NCI-H526 treated with DMSO at 0.1 percent for 48 hours (cell line): Measurements from ENCODE around the gene NFATC1.

Experiments used
- DNase-seq: peaks from one replicate; lab custom pipeline; 2025; lab: John Stamatoyannopoulos, UW

Gene NFATC1

DNA sequence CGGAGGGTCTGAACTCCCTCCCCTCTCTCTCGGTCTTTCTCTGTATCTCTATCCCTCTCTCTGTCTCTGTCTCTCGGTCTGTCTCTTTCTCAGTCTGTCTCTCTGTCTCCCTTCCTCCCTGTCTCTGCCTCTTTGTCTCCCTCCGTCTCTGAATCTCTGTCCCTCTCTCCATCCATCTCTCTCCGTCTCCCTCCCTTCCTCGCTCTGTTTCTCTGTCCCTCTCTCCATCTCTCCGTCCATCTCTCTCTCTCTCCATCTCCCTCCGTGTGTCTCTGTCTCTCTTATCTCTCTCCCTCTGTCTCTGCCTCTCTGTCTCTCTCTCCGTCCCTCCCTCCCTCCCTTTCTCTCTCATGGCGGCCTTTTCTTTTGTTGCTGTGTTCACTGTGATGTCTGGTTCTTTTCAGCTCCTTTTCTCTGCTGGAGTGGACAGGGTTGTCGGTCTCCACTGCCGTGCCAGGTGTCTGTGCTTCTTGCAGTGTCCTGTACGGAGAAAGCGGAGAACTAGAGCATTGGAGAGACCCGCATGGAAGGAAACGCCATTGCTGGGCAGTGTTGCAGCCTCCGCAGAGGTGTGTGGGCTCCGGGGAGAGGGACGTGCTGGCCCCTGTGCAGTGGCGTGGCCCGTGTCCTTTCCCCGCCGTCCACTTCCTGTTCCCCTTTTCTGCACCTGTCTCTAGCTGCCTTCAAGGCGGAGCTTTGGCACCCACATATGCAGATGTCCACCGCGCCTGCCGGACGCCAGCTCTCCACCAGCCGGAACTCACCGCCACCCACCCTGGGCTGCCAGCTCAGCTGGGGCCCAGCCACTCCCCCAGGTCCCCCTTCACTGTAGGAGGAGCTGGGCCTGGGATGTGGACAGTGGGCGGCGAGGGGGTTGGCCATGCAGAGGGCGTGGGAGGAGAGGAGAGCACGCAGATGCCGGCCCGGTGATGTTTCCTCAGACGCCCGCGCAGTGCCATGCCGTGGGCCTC, 113.1 kb downstream of the NFATC1 start:
- DNase-seq = no peak

DNA sequence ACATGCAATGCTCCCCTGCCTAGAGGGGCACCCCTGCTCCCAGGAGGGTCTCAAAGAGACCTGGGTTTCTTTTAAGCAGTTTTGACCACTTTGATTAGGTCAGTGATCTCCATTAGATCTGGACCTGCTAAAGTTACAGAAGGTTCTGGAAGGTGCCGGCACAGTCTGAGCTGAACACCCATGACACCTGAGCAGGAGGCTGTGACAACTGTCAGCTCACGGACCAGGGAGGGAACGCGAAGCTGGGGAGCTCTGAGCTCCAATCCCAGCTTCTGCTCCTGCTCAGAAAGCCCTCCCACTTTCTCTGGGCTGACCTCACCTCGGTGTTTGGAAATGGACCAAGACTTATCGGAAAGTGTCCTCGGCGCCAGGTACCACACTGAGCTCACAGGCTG, 113.8 kb downstream of the NFATC1 start:
- DNase-seq = no peak

DNA sequence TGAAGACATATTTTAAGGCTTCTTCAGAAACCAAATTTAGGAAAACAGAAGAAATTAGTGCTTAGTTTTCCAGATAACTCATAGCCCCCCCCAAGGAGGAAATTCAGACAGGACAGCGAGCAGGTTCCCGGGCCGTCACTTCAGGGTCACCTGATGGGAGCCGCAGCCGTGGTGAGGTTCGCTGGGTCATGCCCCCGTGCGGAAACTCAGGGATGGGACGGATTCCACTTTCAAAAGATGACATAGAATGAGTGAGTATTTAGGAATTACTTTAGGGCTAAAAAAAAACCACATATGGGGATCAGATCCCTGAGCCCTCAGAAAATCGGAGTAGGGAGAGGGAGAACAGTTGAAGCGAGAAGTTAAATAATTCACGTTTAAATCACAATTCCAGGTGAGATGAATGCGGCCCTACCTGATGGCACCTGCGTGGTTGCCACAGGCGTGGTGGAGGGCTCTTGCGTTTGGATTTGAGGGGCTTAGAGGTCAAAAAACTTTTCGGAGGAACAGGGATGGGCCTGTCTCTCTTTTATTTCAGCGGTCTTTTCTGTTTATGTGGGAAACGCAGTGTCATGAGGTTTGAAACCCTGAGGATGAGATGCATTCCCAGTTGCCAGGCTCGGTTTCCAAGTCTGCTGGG, 114.4 kb downstream of the NFATC1 start:
- no peak for DNase-seq

DNA sequence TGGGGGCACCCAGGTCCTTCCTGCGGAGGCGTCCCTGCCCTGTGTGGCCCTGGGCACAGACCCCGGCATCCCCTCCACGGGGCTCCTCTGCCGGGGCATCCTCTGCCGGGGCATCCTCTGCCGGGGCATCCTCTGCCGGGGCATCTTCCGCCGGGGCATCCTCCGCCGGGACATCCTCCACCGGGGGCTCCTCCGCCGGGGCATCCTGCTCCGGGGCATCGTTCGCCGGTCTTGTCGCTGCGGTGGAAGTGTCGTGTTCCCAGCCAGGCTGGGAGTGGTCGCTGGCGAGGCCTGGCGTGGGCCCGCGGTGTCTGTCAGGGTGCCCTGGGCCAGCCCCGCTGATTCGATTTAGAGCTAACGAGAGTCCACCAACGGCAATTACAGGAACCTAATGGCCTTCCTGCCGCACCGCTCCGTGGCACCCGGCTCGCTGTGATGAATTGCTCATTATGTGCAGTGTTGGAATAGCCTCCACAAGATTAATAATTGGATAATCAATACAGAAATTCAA, 115.1 kb downstream of the NFATC1 start:
- no peak for DNase-seq

DNA sequence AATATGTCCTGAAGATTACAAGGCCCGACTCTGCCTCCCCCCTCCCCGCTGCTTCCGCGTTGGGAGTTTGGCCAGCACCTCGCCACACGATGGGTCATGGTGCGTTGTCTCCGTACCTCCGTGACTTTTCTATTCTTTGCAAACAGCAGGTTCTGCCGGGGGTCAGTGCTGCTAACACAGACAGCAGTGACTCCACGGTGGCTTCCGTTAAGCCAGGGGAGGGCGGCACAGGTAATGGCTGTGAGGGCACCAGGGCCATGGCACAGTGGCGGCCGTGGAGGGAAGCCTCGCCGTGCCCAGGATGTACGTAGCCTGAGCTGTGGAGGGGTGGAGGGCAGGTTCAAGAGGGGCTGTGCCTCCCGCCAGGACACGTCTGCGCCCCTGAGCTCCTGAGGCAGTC, 115.5 kb downstream of the NFATC1 start:
- DNase-seq = no peak

DNA sequence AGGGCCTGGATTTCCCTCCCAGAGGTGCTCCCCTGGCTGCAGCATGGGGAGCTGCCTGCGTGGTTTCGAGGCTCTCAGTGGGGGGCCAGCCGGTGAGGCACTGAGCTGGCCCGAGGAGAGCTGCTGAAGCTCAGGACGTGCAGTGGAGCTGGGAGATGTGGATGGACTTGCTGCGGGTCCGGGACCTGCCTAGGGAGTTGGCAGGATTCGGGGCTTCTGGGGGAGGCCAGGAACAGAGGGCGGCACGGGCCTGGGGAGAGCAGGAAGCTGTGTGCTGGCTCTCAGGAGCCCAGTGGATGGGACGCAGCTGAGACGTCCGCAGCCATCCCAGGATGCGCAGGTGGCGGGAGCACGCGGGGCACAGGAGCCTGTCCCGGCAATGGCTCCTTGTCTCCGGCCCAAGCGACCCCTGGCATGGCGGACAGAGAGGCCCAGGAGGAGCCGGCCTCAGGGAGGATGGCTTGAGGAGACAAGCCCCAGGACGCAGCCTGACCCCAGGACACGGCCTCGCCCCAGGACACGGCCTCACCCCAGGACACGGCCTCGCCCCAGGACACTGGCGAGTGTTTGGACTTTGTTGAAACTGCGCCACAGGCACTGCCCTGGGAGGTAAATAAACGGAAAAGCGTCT, 116.1 kb downstream of the NFATC1 start:
- no peak for DNase-seq

DNA sequence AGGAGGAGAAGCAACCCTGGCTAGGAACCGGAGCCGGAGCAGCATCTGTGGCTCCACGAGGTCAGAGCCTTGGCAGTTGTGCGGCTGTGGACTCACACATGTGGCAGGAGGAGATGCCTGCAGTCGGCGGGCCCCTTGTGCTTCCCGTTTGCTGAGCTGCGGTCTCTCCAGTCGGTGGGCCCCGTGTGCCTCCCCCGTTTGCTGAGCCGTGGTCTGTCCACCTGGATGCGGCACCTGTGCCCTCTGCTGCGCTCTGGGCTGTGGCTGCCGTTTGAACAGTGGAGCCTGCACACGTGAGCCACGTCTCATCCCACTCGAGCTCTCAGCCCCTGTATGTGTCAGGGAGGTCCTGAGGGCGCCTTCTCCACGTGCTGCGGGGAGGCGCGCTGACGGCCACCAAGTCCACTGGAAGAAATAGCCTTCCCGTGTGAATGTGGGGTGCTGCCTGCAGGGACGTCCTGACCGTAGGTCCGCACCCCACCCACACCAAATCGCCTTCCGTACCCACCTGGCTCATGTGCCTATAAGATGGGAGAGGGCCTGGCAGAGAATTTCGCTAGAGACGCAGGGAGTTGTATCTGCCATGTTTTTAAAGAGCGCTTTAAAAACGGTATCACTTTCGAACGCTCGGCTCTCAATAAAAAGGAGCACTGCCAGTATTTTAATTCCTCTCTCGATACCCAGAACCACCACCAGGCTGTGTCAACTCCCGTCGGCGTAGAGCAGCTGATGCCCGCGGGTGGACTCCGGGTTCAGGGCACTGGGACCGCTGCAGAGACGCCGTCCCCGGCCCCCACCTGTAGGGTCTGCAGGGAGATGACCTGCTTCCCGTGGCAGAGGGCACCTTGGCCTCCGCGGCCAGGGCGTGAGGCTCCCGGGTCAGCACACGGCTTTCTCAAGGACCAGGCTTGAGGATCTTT, 117.0 kb downstream of the NFATC1 start:
- no peak for DNase-seq

DNA sequence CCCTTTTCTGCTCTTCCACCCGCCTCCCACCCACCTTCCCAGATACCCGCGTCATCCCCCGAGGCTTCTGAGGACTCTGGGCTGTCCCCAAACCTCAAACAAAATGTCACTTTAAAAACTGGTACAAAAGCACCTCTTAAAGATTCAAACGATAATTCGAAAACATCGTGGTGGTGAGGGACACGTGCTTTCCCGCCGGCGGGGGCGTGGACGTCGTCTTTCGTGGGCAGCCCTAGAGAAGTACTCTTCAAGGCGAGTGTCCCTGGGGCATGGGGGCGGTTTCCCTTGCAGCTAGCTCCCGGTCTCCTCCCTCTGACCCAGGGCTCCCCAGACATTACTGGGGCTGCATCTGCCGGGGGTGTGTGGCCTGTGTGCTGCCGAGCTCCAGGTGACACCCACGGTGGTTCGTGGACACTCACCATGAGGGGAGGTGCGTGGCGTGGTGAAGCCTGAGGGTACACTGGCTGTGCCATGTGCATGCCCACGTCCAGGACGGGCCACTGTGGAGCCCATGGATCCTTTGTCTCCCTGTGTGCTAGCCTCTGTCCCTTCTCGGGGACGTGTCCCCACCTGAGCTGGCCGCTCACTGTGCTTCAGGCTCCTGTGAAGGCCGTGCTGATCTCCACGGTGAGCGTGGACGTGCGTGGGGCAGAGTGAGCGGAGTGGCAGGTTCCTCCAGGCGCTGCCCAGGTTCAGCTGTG, 117.8 kb downstream of the NFATC1 start:
- no peak for DNase-seq

DNA sequence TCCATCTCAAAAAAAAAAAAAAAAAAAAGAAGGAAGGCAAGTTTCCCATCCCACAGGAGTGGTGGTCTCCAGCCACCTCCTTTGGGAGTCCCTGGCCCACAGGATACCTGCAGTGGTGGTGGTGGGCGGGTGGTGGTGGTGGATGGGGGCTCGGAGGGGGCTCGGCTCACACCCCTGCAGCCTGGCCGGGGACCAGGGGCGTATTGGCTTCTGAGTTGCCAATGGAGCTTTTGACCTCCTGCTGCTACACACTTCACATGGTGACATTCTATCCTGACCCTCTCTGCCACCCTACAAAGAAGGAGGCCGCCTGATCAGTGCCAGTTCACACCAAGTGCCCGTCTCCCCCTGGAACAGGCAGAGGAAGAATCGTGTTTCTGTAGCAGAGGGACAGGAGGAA, 119.6 kb downstream of the NFATC1 start:
- no peak for DNase-seq

DNA sequence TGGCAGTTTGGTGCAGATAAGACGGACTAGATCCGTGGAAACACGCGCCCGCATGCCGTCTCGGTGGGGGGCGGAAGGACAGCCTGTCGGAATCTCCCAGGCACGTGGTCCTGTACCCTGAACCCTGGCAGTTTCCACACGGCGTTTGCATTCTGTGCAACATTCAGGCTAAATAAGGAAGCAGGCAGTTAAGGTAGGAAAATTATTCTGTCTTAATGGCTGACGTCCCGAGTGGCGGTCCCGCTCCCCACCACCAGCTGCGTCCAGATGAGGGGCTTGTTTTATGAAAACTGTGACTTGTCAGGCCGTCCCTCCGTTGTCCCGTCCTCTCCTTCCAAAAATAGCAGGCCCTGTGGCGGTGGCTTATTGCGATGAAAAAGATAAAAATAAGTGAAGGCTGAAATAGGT, 120.2 kb downstream of the NFATC1 start:
- no peak for DNase-seq

DNA sequence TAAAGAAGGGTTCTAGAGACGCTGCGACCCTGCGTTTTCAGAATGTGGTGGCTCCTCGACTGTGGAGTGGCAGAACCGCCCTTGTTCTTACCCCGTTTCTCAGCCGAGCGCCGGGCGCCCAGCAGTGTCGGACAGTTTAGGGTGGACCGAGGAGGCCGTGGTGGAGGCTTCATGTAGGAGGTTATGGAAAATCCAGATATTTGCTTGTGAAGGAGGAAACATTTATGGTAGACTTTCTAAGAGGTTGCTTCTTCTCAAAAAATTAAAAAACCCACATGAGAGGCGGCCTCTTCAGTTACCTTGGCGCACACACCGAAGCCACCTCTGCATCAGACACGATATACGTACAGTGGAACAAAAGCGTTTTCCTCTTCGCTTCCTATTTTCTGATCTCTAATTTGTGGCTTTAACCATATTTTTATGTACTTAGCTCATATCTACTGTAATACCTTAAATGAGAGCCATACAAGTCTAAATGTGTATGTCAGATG, 120.8 kb downstream of the NFATC1 start:
- no peak for DNase-seq

DNA sequence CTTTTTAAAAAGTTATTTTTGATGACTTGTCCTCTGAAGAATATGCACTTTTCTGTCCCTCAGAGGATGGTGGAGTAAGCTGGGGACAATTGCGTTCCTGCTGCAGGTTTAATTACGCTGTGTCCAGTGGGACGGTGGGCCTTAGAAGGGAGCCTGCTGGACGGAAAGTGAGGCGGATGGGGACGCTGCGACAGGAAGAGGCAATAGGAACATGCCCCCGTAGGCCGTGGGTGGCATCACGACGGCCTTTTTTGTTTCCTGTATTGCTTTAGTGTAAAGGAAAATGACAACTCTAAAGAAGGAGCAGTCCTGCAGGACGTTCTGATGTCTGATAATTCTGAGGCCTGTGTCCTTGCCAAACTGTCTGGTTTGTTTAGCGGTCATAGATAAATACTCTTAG, 121.6 kb downstream of the NFATC1 start:
- DNase-seq = no peak

DNA sequence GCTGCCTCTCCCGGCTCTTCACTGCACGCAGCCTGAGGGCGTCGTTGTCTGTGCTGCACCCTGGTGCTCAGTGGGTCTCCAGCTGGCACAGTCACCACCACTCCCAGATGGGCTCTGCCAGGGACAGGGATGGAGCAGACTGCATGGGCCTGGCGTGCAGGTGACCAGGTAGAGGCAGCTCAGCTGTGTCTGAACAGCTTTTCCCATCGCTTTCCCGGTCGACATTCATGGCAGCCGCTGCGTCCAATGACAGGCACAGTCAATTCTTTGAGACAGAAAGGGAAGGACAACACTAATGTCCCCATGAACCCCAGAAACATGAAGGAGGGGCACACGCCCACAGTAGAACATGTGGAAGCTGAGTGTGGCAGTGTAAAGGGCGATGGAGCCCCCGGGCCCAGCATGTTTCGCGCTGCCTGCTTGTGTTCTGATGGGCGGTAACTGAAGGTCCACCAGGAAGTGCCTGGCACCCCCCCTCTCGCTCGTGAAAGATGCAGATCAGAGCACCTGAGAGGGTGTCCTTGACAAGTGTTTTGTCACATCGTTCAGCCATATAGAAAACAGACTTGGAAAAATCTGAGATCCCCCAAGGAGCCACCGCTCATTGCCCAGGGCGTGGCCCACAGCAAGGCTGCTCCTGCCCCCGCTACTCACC, 122.4 kb downstream of the NFATC1 start:
- DNase-seq = no peak

DNA sequence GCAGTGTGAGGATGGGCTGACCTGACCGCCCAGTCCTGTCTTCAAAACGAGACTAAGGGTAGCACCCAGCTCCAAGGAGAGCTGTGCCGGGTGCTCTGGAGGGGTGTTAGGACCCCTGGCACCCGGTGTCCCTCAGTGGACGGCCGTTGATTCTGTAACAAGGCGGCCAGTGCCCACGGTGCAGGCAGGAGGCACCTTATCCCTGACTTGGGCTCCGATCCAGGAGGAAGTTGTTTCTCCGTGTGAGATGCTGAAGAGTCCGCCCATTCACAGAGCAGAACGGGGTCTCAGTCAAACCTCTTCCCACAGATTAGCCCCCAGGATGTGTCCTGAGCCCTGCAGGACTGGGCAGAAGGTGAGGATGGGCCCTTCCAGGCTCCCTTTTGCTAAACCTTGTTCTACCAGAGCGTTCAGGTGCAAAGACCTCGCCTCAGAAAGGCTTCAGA, 123.0 kb downstream of the NFATC1 start:
- no peak for DNase-seq

DNA sequence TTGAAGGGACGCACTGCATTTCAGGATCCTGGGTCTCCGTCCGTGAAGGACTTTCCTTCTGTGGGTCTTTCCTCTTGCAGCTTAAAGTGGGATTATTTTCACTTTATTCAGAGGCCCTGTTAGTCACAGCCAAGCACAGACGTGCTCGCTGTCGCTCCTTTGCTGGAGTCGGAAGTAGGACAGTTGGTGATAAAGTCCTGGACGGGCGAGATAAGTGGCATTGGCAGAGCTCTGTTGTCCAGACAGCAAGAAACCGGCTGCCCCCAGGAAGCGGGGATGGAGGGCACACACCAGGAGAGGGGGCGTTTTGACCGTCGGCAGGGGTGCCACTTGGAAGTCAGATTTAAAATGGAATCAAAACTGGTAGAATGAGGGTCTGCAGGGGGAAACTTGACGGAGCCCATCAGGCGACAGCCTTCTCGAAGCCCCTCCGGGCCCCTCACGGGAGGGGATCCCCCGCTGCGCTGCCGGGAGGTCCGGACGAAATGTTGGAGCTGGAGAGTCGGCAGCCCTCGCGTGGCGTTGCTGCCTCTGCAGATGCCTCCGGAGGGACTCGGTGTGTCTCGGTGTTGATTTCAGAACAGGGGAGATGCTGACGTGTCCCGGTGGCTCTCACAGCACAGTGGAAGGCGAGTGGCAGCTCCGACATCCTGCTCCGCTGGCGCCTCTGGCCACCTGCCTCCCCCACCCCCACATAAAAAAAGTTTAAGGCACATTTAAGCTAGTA, 124.2 kb downstream of the NFATC1 start:
- DNase-seq = no peak

DNA sequence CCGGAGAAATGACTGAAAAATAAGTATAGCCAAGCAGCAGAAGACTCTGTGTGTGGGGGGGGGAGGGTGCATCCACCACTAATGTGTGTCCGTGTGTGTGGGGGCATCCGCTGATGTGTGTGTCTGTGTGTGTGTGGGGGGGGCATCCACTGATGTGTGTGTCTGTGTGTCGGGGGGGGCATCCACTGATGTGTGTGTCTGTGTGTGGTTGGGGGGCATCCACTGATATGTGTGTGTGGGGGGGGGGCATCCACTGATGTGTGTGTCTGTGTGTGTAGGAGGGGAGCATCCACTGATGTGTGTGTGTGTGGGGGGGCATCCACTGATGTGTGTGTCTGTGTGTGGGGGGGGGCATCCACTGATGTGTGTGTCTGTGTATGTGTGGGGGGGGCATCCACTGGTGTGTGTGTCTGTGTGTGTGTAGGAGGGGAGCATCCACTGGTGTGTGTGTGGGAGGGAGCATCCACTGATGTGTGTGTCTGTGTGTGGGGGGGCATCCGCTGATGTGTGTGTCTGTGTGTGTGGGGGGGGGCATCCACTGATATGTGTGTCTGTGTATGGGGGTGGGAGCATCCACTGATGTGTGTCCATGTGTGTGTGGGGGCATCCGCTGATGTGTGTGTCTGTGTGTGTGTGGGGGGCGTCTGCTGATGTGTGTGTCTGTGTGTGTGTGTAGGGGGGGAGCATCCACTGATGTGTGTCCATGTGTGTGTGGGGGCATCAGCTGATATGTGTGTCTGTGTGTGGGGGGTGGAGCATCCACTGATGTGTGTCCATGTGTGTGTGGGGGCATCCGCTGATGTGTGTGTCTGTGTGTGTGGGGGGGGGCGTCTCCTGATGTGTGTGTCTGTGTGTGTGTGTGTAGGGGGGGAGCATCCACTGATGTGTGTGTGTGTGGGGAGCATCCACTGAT, 125.0 kb downstream of the NFATC1 start:
- DNase-seq = no peak

DNA sequence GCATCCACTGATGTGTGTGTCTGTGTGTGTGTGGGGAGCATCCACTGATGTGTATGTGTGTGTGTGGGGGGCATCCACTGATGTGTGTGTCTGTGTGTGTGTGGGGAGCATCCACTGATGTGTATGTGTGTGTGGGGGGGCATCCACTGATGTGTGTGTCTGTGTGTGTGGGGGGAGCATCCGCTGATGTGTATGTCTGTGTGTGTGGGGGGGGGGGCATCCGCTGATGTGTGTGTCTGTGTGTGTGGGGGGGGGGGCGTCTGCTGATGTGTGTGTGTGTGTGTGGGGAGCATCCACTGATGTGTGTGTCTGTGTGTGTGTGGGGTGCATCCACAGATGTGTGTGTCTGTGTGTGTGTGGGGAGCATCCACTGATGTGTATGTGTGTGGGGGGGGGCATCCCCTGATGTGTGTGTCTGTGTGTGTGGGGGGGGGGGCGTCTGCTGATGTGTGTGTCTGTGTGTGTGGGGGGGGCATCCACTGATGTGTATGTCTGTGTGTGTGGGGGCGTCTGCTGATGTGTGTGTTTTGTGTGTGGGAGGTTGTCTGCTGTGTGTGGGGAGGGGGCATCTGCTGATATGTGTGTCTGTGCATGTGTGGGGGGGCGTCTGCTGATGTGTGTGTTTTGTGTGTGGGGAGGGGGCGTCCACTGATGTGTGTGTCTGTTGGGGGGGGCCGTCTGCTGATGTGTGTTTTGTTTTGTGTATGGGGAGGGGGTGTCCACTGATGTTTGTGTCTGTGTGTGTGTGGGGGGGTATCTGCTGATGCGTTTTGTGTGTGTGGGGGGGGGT, 125.9 kb downstream of the NFATC1 start:
- no peak for DNase-seq
